ENCODE data around the gene RPL28. TPM values are rescaled to one million over a fixed set of nuclear protein-coding genes. Genes with fewer than 3 reads are reported as not detected.
A peak's percentile ranks its signal among the peaks of the same experiment; 100 is the strongest.
"Not testable (repeated sequence)": the region's sequence is repeated elsewhere in the genome, so short reads cannot be mapped to it uniquely, and the experiment has no call there.

The RPL28 gene
- total and polyA plus RNA-seq, 5 donors: 656 to 1,015 (median 773) TPM

- Histone ChIP-seq H3K4me1 (ENCODE audit: control insufficient read depth, insufficient read depth, low read length) (no peaks in the 10 kb centered on the region), H3K27ac (ENCODE audit: low read length) (no peak overlapping the region), H3K9me3 (ENCODE audit: control insufficient read depth, low read length) (no peaks in the 10 kb centered on the region), H3K27me3 (ENCODE audit: control insufficient read depth, insufficient read depth) (no peaks in the 10 kb centered on the region), H3K4me3 (ENCODE audit: low read length) (no peak overlapping the region)
- WGBS: 32% methylated on average over 18 of the region's 18 CpGs
- ATAC-seq (no peak), DNase-seq (no peak)
- intact Hi-C loops (cut with DNase I): no loop called here
These were observed 58.2 kb downstream of the RPL28 start for GRCh38 chr19:55443824-55444480.

GRCh38 chr19:55444646-55445045, 58.9 kb downstream of the RPL28 start:
- 40% methylated on average over 11 of the region's 11 CpGs for WGBS
- H3K27ac ChIP-seq (ENCODE audit: low read length): no peak overlapping the region

GRCh38 chr19:55446060-55446459, 60.3 kb downstream of the RPL28 start:
- intact Hi-C loops (cut with DNase I): no loop called here
- 77% methylated on average over 8 of the region's 8 CpGs for WGBS
- DNase-seq: no peak
- no peak overlapping the region for H3K4me3 ChIP-seq (ENCODE audit: low read length)
- no peak overlapping the region for H3K27ac ChIP-seq (ENCODE audit: low read length)
- no peaks in the 10 kb centered on the region for H3K4me1 ChIP-seq (ENCODE audit: control insufficient read depth, insufficient read depth, low read length)
- no peaks in the 10 kb centered on the region for H3K27me3 ChIP-seq (ENCODE audit: control insufficient read depth, insufficient read depth)
- no peak for ATAC-seq
- no peaks in the 10 kb centered on the region for H3K9me3 ChIP-seq (ENCODE audit: control insufficient read depth, low read length)

More at GRCh38 chr19:55444646-55445045, 58.9 kb downstream of the RPL28 start:
- DNase-seq: no peak
- Histone ChIP-seq H3K27me3 (ENCODE audit: control insufficient read depth, insufficient read depth) (no peaks in the 10 kb centered on the region), H3K4me3 (ENCODE audit: low read length) (no peak overlapping the region), H3K9me3 (ENCODE audit: control insufficient read depth, low read length) (no peaks in the 10 kb centered on the region), H3K4me1 (ENCODE audit: control insufficient read depth, insufficient read depth, low read length) (no peaks in the 10 kb centered on the region)
- no peak for ATAC-seq
- intact Hi-C loops (cut with DNase I): no loop called here

- H3K27ac ChIP-seq (ENCODE audit: low read length): no peak overlapping the region
- 30% methylated on average over 16 of the region's 16 CpGs for WGBS
- H3K4me1 ChIP-seq (ENCODE audit: control insufficient read depth, insufficient read depth, low read length): no peaks in the 10 kb centered on the region
- DNase-seq: peak in 2 of 3 donors; percentile 49 to 51
- intact Hi-C loops (cut with DNase I): no loop called here
- no peaks in the 10 kb centered on the region for H3K9me3 ChIP-seq (ENCODE audit: control insufficient read depth, low read length)
- no peak overlapping the region for H3K4me3 ChIP-seq (ENCODE audit: low read length)
- peak; percentile 23 to 28 for ATAC-seq
- H3K27me3 ChIP-seq (ENCODE audit: control insufficient read depth, insufficient read depth): no peaks in the 10 kb centered on the region
These were observed 61.9 kb downstream of the RPL28 start for GRCh38 chr19:55447421-55448174.

GRCh38 chr19:55448175-55448490, 62.4 kb downstream of the RPL28 start:
- H3K27ac ChIP-seq (ENCODE audit: low read length); H3K4me1 ChIP-seq (ENCODE audit: control insufficient read depth, insufficient read depth, low read length); ATAC-seq; H3K27me3 ChIP-seq (ENCODE audit: control insufficient read depth, insufficient read depth); H3K4me3 ChIP-seq (ENCODE audit: low read length); H3K9me3 ChIP-seq (ENCODE audit: control insufficient read depth, low read length); intact Hi-C loops (cut with DNase I); DNase-seq: not testable (repeated sequence)
- WGBS: 89% methylated on average over 5 of the region's 5 CpGs

- Histone ChIP-seq H3K27ac (ENCODE audit: low read length) (no peak overlapping the region), H3K9me3 (ENCODE audit: control insufficient read depth, low read length) (no peaks in the 10 kb centered on the region), H3K27me3 (ENCODE audit: control insufficient read depth, insufficient read depth) (no peaks in the 10 kb centered on the region), H3K4me1 (ENCODE audit: control insufficient read depth, insufficient read depth, low read length) (no peaks in the 10 kb centered on the region), H3K4me3 (ENCODE audit: low read length) (no peak overlapping the region)
- ATAC-seq (no peak), DNase-seq (peak in 1 of 3 donors; percentile 33)
- intact Hi-C loops (cut with DNase I): no loop called here
- 34% methylated on average over 16 of the region's 16 CpGs for WGBS
These were observed 63.7 kb downstream of the RPL28 start for GRCh38 chr19:55449469-55449868.

GRCh38 chr19:55451163-55451964, 65.6 kb downstream of the RPL28 start:
- no peaks in the 10 kb centered on the region for H3K9me3 ChIP-seq (ENCODE audit: control insufficient read depth, low read length)
- H3K27me3 ChIP-seq (ENCODE audit: control insufficient read depth, insufficient read depth): no peaks in the 10 kb centered on the region
- intact Hi-C loops (cut with DNase I): no loop called here
- no peaks in the 10 kb centered on the region for H3K4me1 ChIP-seq (ENCODE audit: control insufficient read depth, insufficient read depth, low read length)
- H3K27ac ChIP-seq (ENCODE audit: low read length): no peak overlapping the region
- peak in 1 of 3 donors; percentile 61 for DNase-seq
- ATAC-seq: no peak
- 1% methylated on average over 80 of the region's 80 CpGs for WGBS
- no peak overlapping the region for H3K4me3 ChIP-seq (ENCODE audit: low read length)

GRCh38 chr19:55451965-55452748, 66.4 kb downstream of the RPL28 start:
- intact Hi-C loops (cut with DNase I): no loop called here
- Histone ChIP-seq H3K4me1 (ENCODE audit: control insufficient read depth, insufficient read depth, low read length) (no peaks in the 10 kb centered on the region), H3K27ac (ENCODE audit: low read length) (no peak overlapping the region), H3K9me3 (ENCODE audit: control insufficient read depth, low read length) (no peaks in the 10 kb centered on the region), H3K4me3 (ENCODE audit: low read length) (no peak overlapping the region), H3K27me3 (ENCODE audit: control insufficient read depth, insufficient read depth) (no peaks in the 10 kb centered on the region)
- 2% methylated on average over 57 of the region's 57 CpGs for WGBS
- no peak for ATAC-seq
- peak in 2 of 3 donors; percentile 64 to 73 for DNase-seq
